Mucosa of rectum (tissue), 2 donors: ENCODE data around the gene DNAAF5.

ENCODE experiments used
- H3K27ac ChIP-seq, 2 donors: one replicate each; pipeline ENCODE4 v1.7.0; 2013; ENCODE audit warnings: inconsistent platforms in 2 of 2, low read depth in 2 of 2, low read length in 2 of 2
- H3K27me3 ChIP-seq, 2 donors: one replicate each; pipeline ENCODE4 v1.7.0; 2013; ENCODE audit warnings: low read length in 2 of 2; ENCODE audit not compliant: control insufficient read depth in 2 of 2, insufficient read depth in 2 of 2
- H3K36me3 ChIP-seq, 2 donors: one replicate each; pipeline ENCODE4 v1.7.0; 2013; ENCODE audit warnings: low read length in 2 of 2; ENCODE audit not compliant: control insufficient read depth in 2 of 2, insufficient read depth in 2 of 2
- H3K4me1 ChIP-seq, 2 donors: one replicate each; pipeline ENCODE4 v1.7.0; 2013; ENCODE audit warnings: low read length in 2 of 2, mild to moderate bottlenecking in 1 of 2; ENCODE audit not compliant: control insufficient read depth in 2 of 2, insufficient read depth in 2 of 2
- H3K4me3 ChIP-seq, 2 donors: one replicate each; pipeline ENCODE4 v1.7.0; 2013; ENCODE audit warnings: low read length in 2 of 2
- H3K9ac ChIP-seq, 2 donors: one replicate each; pipeline ENCODE4 v1.7.0; 2013; ENCODE audit warnings: low read length in 2 of 2, low read depth in 1 of 2, mild to moderate bottlenecking in 1 of 2
- H3K9me3 ChIP-seq, 2 donors: one replicate each; pipeline ENCODE4 v1.7.0; 2013; ENCODE audit warnings: low read length in 2 of 2; ENCODE audit not compliant: control insufficient read depth in 2 of 2
- donor health status: healthy.
- donor health status: Normal muscosa, but diverticular disease.

The DNAAF5 gene

GRCh38 chr7:772861-773621 is 46.5 kb downstream of the DNAAF5 start:
- peaks cover 23 to 24% of the 10 kb centered on the region in 2 donors for H3K36me3 ChIP-seq
- H3K4me1 ChIP-seq: peaks cover 9 to 21% of the 10 kb centered on the region in 2 donors
- no peaks in the 10 kb centered on the region for H3K9me3 ChIP-seq
- no peak overlapping the region for H3K9ac ChIP-seq
- H3K27me3 ChIP-seq: no peaks in the 10 kb centered on the region
- no peak overlapping the region for H3K27ac ChIP-seq
- no peak overlapping the region for H3K4me3 ChIP-seq

- H3K36me3 ChIP-seq: peaks cover 24 to 29% of the 10 kb centered on the region in 2 donors
- no peak overlapping the region for H3K9ac ChIP-seq
- no peaks in the 10 kb centered on the region for H3K9me3 ChIP-seq
- H3K4me3 ChIP-seq: no peak overlapping the region
- H3K27me3 ChIP-seq: no peaks in the 10 kb centered on the region
- H3K27ac ChIP-seq: no peak overlapping the region
- H3K4me1 ChIP-seq: peaks cover 9 to 18% of the 10 kb centered on the region in 2 donors
These were observed 47.1 kb downstream of the DNAAF5 start for GRCh38 chr7:773622-773915.

- Histone ChIP-seq H3K9me3 (no peaks in the 10 kb centered on the region), H3K9ac (no peak overlapping the region), H3K27ac (no peak overlapping the region), H3K4me1 (peaks cover 9 to 18% of the 10 kb centered on the region in 2 donors), H3K4me3 (no peak overlapping the region), H3K27me3 (no peaks in the 10 kb centered on the region), H3K36me3 (peaks cover 25 to 31% of the 10 kb centered on the region in 2 donors)
These were observed 47.9 kb downstream of the DNAAF5 start for GRCh38 chr7:774161-775109.

- Histone ChIP-seq H3K27ac (no peak overlapping the region), H3K9me3 (no peaks in the 10 kb centered on the region), H3K9ac (no peak overlapping the region), H3K36me3 (peaks cover 34 to 35% of the 10 kb centered on the region in 2 donors), H3K4me3 (no peak overlapping the region), H3K4me1 (peaks cover 0 to 7% of the 10 kb centered on the region in 2 donors), H3K27me3 (no peaks in the 10 kb centered on the region)
These were observed 49.9 kb downstream of the DNAAF5 start for GRCh38 chr7:776381-776780.

- H3K9me3 ChIP-seq: no peaks in the 10 kb centered on the region
- no peak overlapping the region for H3K4me3 ChIP-seq
- no peak overlapping the region for H3K27ac ChIP-seq
- no peaks in the 10 kb centered on the region for H3K4me1 ChIP-seq
- no peaks in the 10 kb centered on the region for H3K27me3 ChIP-seq
- H3K36me3 ChIP-seq: peaks cover 35 to 39% of the 10 kb centered on the region in 2 donors
- H3K9ac ChIP-seq: no peak overlapping the region
These were observed 50.7 kb downstream of the DNAAF5 start for GRCh38 chr7:776992-777727.

GRCh38 chr7:777728-778078 is 51.2 kb downstream of the DNAAF5 start:
- H3K27ac ChIP-seq: no peak overlapping the region
- H3K36me3 ChIP-seq: peaks cover 35 to 41% of the 10 kb centered on the region in 2 donors

GRCh38 chr7:778271-778967 is 51.9 kb downstream of the DNAAF5 start:
- H3K36me3 ChIP-seq: peaks cover 40 to 43% of the 10 kb centered on the region in 2 donors
- no peaks in the 10 kb centered on the region for H3K9me3 ChIP-seq
- H3K27me3 ChIP-seq: no peaks in the 10 kb centered on the region
- no peaks in the 10 kb centered on the region for H3K4me1 ChIP-seq
- no peak overlapping the region for H3K9ac ChIP-seq
- no peak overlapping the region for H3K27ac ChIP-seq
- H3K4me3 ChIP-seq: no peak overlapping the region

More at GRCh38 chr7:777728-778078, 51.2 kb downstream of the DNAAF5 start:
- Histone ChIP-seq H3K4me1 (no peaks in the 10 kb centered on the region), H3K9me3 (no peaks in the 10 kb centered on the region), H3K4me3 (no peak overlapping the region), H3K9ac (no peak overlapping the region), H3K27me3 (no peaks in the 10 kb centered on the region)

GRCh38 chr7:778968-779451 is 52.5 kb downstream of the DNAAF5 start:
- H3K27me3 ChIP-seq: no peaks in the 10 kb centered on the region
- H3K9me3 ChIP-seq: no peaks in the 10 kb centered on the region
- no peak overlapping the region for H3K27ac ChIP-seq
- peaks cover 40 to 44% of the 10 kb centered on the region in 2 donors for H3K36me3 ChIP-seq
- H3K9ac ChIP-seq: no peak overlapping the region
- H3K4me1 ChIP-seq: no peaks in the 10 kb centered on the region
- no peak overlapping the region for H3K4me3 ChIP-seq

- Histone ChIP-seq H3K36me3 (peaks cover 41 to 44% of the 10 kb centered on the region in 2 donors), H3K4me3 (no peak overlapping the region), H3K9ac (no peak overlapping the region), H3K27me3 (no peaks in the 10 kb centered on the region), H3K4me1 (no peaks in the 10 kb centered on the region), H3K27ac (no peak overlapping the region), H3K9me3 (no peaks in the 10 kb centered on the region)
These were observed 53.0 kb downstream of the DNAAF5 start for GRCh38 chr7:779480-779879.
